Calu3 (cell line): ENCODE results near the gene SPON1. TPM values are rescaled to one million over a fixed set of nuclear protein-coding genes. Genes with fewer than 3 reads are reported as not detected.

Source experiments
- BruUV-seq: library from RNA; stranded (reverse); fragments of 400-500 nt; replicated peaks from 2 replicates; lab custom pipeline; 2021; lab: Mats Ljungman, UMichigan
- CTCF ChIA-PET: fragments of 300-600 bp; sonication (Branson Sonifier 250); formaldehyde crosslinking; loops from one replicate; lab custom pipeline; 2022; ENCODE audit warnings: antibody characterized with exemption; lab: Charles Lee
- DNase-seq: peaks from one replicate; pipeline ENCODE4 v3.0.0; 2022
- H3K27ac Mint-ChIP-seq: one replicate; pipeline ENCODE4 v1.8.0; 2022; ENCODE audit warnings: mixed read lengths; ENCODE audit not compliant: unreplicated experiment
- H3K27me3 Mint-ChIP-seq: one replicate; pipeline ENCODE4 v1.8.0; 2022; ENCODE audit warnings: mixed read lengths; ENCODE audit not compliant: unreplicated experiment
- H3K36me3 Mint-ChIP-seq: one replicate; pipeline ENCODE4 v1.8.0; 2022; ENCODE audit warnings: mild to moderate bottlenecking, moderate library complexity, mixed read lengths; ENCODE audit not compliant: insufficient read depth, unreplicated experiment
- H3K4me1 Mint-ChIP-seq: one replicate; pipeline ENCODE4 v1.8.0; 2022; ENCODE audit warnings: mild to moderate bottlenecking, low read depth, mixed read lengths; ENCODE audit not compliant: unreplicated experiment
- H3K4me3 Mint-ChIP-seq: one replicate; pipeline ENCODE4 v1.8.0; 2022; ENCODE audit warnings: mild to moderate bottlenecking, low read depth, moderate library complexity, mixed read lengths; ENCODE audit not compliant: unreplicated experiment
- H3K9me3 Mint-ChIP-seq: one replicate; pipeline ENCODE4 v1.8.0; 2022; ENCODE audit warnings: low read depth, mixed read lengths; ENCODE audit not compliant: unreplicated experiment
- intact Hi-C: fragments of 100-400 bp; cut with micrococcal nuclease; formaldehyde crosslinking; loops from one replicate; pipeline ENCODE4 v1.10.0; 2022; ENCODE audit not compliant: unreplicated experiment
- total RNA-seq: library from RNA; stranded (reverse); gene quantifications from 2 replicates; pipeline ENCODE4 v1.2.3, GENCODE V29; 2022
- TF ChIP-seq, protein P1 (sequence below): fragments of 200-600 bp; IDR thresholded peaks from one replicate; pipeline ENCODE4 v1.8.0; 2022; ENCODE audit warnings: antibody characterized with exemption; ENCODE audit not compliant: unreplicated experiment

SPON1 gene
- total RNA-seq, 1 experiment from 2014 or later: not detected

DNA sequence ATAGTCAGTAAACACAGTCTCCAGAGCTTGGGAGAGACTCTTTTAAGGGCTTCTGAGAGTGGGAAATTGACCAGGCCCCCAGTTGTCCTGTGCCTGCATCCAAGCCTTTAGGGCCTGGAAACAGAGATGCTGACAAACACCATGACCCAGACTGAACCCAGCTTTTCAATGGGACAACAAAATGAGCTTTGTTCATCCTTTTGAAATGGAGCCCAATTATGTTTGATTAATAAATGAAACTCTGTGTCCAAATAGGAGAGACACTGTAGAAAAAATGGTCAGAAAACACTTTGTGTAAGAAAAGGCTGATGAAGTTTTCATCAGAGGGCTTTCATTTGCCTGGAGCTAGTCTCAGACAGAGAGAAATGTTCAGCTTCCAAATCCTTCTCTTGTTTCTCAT is 250.5 kb downstream of the SPON1 start:
- TF ChIP-seq, protein P1, sequence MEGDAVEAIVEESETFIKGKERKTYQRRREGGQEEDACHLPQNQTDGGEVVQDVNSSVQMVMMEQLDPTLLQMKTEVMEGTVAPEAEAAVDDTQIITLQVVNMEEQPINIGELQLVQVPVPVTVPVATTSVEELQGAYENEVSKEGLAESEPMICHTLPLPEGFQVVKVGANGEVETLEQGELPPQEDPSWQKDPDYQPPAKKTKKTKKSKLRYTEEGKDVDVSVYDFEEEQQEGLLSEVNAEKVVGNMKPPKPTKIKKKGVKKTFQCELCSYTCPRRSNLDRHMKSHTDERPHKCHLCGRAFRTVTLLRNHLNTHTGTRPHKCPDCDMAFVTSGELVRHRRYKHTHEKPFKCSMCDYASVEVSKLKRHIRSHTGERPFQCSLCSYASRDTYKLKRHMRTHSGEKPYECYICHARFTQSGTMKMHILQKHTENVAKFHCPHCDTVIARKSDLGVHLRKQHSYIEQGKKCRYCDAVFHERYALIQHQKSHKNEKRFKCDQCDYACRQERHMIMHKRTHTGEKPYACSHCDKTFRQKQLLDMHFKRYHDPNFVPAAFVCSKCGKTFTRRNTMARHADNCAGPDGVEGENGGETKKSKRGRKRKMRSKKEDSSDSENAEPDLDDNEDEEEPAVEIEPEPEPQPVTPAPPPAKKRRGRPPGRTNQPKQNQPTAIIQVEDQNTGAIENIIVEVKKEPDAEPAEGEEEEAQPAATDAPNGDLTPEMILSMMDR: no peak
- no peak for DNase-seq
- no TSS peak for BruUV-seq
- Mint-ChIP-seq H3K27ac (no peak overlapping the region), H3K4me3 (no peak overlapping the region), H3K27me3 (peaks cover 43% of the 10 kb centered on the region), H3K9me3 (no peaks in the 10 kb centered on the region), H3K36me3 (no peaks in the 10 kb centered on the region), H3K4me1 (no peaks in the 10 kb centered on the region)
- intact Hi-C loops: no loop called here
- CTCF ChIA-PET: no interaction called here

DNA sequence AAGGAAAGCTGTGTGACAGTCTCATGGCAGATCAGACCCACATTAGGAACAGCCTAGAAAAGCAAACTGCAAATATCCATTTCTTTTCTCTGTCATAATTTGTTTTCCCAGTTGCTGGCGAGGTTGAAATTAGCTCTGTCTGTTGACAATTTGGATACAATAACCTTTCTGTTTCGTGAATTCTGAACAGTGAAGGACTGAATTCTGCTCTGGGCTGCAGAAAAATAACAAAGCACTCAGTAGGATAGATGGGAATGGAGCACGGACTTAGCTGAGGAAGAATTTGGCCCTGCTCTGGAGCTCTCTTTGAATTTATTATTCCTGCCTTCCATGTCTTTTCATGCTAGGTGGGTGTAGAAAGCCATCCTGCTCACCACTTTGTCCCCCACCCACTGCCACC is 256.2 kb downstream of the SPON1 start:
- no peaks in the 10 kb centered on the region for H3K4me1 Mint-ChIP-seq
- no peaks in the 10 kb centered on the region for H3K36me3 Mint-ChIP-seq
- H3K27ac Mint-ChIP-seq: no peak overlapping the region
- H3K9me3 Mint-ChIP-seq: no peaks in the 10 kb centered on the region
- no TSS peak for BruUV-seq
- peaks cover 68% of the 10 kb centered on the region for H3K27me3 Mint-ChIP-seq
- no peak overlapping the region for H3K4me3 Mint-ChIP-seq
- CTCF ChIA-PET: no interaction called here
- DNase-seq: no peak
- intact Hi-C loops: no loop called here
- TF ChIP-seq, protein P1: no peak

DNA sequence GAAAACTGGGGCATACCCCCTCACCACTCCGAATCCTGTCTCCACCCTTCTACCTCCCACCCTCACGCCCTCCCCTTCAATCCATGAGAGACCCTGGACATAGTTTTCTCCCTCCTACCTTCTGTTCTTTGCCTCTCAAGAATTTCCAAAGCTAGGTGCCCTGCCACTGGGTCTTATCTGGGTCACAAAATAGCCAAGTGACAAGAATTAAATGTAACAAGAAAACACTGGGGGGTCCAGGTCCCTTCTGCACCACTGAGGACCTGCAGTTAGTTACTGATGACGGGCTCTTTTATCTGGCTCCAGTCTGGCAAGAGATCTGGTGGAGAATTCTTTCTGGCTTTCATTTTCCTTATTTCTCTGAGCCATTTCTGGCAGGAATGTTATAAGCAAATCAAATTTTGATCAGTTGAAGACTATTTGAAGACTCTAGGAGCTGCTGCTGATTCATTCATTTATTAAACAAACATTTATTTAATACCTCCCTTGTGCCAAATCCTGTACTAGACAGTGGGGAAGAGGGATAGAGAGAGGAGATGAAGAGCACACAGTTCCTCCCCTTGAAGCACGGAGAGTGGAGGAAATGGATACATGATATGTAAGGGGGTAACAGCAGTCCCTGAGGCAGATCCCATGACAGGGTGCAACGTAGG is 261.2 kb downstream of the SPON1 start:
- TF ChIP-seq, protein P1: no peak
- intact Hi-C loops: no loop called here
- H3K27me3 Mint-ChIP-seq: peaks cover 47% of the 10 kb centered on the region
- H3K36me3 Mint-ChIP-seq: no peaks in the 10 kb centered on the region
- no peaks in the 10 kb centered on the region for H3K9me3 Mint-ChIP-seq
- BruUV-seq: no TSS peak
- CTCF ChIA-PET: no interaction called here
- H3K4me1 Mint-ChIP-seq: no peaks in the 10 kb centered on the region
- DNase-seq: no peak
- no peak overlapping the region for H3K27ac Mint-ChIP-seq
- H3K4me3 Mint-ChIP-seq: no peak overlapping the region

DNA sequence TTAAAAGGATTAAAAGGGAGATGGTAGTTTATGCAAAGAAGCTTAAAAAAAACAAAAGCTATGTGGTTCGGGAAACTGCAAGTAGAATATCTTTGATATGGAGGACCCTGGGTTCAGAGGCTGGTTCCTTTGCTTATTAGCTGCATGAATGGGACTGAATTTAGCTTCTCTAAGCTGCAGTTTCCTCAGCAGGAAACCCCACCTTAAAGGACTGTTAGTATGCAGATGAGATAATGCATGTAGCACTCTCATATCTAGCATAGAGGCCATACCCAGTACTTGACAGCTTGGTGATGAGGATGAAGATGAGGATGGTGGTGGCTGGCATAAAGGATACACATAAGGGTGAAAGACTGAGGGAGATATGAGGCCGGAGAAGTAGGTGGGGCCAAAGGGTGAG is 261.9 kb downstream of the SPON1 start:
- no peaks in the 10 kb centered on the region for H3K4me1 Mint-ChIP-seq
- H3K4me3 Mint-ChIP-seq: no peak overlapping the region
- no peak overlapping the region for H3K27ac Mint-ChIP-seq
- peaks cover 47% of the 10 kb centered on the region for H3K27me3 Mint-ChIP-seq
- intact Hi-C loops: no loop called here
- no peak for DNase-seq
- BruUV-seq: no TSS peak
- no peaks in the 10 kb centered on the region for H3K36me3 Mint-ChIP-seq
- H3K9me3 Mint-ChIP-seq: no peaks in the 10 kb centered on the region
- CTCF ChIA-PET: no interaction called here
- TF ChIP-seq, protein P1: no peak
